Immature natural killer cell (primary cell): ENCODE measurements around the gene MUS81. TPM values are rescaled to one million over a fixed set of nuclear protein-coding genes. Genes with fewer than 3 reads are reported as not detected.
"Not testable (repeated sequence)": the region's sequence is repeated elsewhere in the genome, so short reads cannot be mapped to it uniquely, and the experiment has no call there.

ENCODE experiments used
- DNase-seq, 3 donors: peaks; one replicate each; pipeline ENCODE4 v3.0.0; 2022; ENCODE audit warnings: mixed read lengths in 1 of 3
- H3K27ac Mint-ChIP-seq, 6 donors: one replicate each; pipeline ENCODE4 v1.8.0; 2020; ENCODE audit warnings: mixed read lengths in 6 of 6, mild to moderate bottlenecking in 5 of 6, inconsistent platforms in 4 of 6, moderate library complexity in 3 of 6
- H3K27me3 Mint-ChIP-seq, 3 donors: one replicate each; pipeline ENCODE4 v1.8.0; 2020 to 2021; ENCODE audit warnings: low read depth in 3 of 3, mild to moderate bottlenecking in 3 of 3, mixed read lengths in 3 of 3, moderate library complexity in 3 of 3, inconsistent platforms in 1 of 3
- H3K36me3 Mint-ChIP-seq, 3 donors: one replicate each; pipeline ENCODE4 v1.8.0; 2020; ENCODE audit warnings: mixed read lengths in 3 of 3, inconsistent platforms in 2 of 3, mild to moderate bottlenecking in 2 of 3
- H3K4me1 Mint-ChIP-seq, 2 donors: one replicate each; pipeline ENCODE4 v1.8.0; 2020; ENCODE audit warnings: inconsistent platforms in 2 of 2, mild to moderate bottlenecking in 2 of 2, mixed read lengths in 2 of 2, moderate library complexity in 1 of 2
- H3K4me3 Mint-ChIP-seq, 5 donors: one replicate each; pipeline ENCODE4 v1.8.0; 2020; ENCODE audit warnings: mild to moderate bottlenecking in 5 of 5, mixed read lengths in 5 of 5, inconsistent platforms in 3 of 5, moderate library complexity in 3 of 5
- H3K9me3 Mint-ChIP-seq, 6 donors: one replicate each; pipeline ENCODE4 v1.8.0; 2020; ENCODE audit warnings: mild to moderate bottlenecking in 6 of 6, mixed read lengths in 6 of 6, inconsistent platforms in 4 of 6, moderate library complexity in 3 of 6
- polyA plus RNA-seq, 3 donors: library from polyadenylated mRNA; unstranded; fragments of 300-500 nt; fragmentation: Illumina TruSeq; gene quantifications; one replicate each; pipeline ENCODE4 v1.2.3, GENCODE V29; 2021

Gene MUS81
- polyA plus RNA-seq, 3 donors from 2014 or later, result 22.7 to 47.0 (median 32.2) TPM

DNA sequence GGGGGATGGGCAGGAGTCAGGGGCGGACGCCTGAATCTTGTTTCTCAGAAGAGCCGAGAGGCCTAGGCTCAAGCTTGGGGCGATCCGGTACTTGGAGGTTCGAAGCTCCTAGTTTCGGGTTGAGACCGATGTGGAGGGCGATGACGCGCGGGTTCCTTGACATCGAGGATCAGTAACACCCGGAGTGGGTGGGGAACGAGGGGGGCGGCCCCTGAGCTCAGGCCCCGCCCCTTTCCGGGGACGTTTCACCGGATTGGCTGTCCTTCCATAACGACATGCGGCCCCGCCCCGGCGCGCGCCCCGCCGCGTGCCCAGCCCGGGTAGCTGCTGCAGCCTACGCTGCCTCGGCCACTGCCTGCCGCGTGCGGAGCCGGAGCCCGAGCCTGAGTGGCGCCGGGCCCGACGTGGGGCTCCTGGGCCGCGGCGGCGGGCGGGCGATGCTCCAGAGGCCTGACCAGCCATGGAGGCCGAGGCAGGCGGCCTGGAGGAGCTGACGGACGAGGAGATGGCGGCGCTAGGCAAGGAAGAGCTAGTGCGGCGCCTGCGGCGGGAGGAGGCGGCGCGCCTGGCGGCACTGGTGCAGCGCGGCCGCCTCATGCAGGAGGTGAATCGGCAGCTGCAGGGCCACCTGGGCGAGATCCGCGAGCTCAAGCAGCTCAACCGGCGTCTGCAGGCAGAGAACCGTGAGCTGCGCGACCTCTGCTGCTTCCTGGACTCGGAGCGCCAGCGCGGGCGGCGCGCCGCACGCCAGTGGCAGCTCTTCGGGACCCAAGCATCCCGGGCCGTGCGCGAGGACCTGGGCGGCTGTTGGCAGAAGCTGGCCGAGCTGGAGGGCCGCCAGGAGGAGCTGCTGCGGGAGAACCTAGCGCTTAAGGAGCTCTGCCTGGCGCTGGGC, 30.3 kb downstream of the MUS81 start, which contains the start of gene CCDC85B:
CCDC85B (plus strand) TSS at position 350 of the 895 bp plus-strand sequence; CDS start at position 461, 111 bp downstream.
- peaks cover 74 to 80% of the 10 kb centered on the region in 2 donors for H3K4me1 Mint-ChIP-seq
- no peaks in the 10 kb centered on the region for H3K9me3 Mint-ChIP-seq
- peaks cover 0 to 4% (median 0%) of the 10 kb centered on the region in 3 donors for H3K36me3 Mint-ChIP-seq

DNA sequence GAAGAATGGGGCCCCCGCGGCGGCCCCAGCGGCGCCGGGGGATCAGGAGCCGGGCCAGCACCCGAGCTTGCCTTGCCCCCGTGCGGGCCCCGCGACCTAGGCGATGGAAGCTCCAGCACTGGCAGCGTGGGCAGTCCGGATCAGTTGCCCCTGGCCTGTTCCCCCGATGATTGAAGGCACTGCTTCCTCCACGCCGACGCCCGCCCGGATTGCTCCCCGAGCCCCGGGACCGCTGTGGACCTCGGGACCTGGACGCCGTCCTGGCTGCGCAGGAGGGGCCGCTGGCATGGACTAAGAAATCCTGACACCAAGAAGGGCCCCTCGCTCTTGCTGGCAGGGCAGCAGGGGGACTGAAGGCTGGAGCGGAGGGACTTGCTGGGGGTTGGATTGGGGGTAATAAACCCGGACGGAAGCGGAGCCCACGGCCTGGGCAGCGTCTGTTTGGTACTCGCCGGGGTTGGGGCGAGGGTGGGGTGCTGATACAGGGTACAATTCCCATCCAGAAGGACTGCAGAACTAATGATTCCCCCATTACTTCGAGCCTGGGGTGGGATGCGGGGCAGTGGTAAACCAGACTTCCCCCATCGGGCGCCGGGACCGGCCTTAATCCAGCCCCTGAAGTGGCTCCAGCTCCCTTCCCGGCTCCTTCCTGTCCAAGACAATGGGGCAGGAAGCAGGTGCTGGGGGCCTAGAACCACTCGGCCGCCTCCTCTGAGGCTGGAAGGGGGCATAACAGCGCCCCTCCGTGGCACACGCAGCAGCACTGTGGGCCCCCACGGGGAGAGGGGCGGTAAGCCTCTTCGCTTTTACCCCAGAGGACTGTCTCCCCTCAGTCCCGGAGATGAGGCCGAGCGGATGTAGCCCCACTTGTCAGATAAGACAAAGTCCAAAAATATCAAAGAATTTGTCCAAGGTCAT, 31.2 kb downstream of the MUS81 start:
- Mint-ChIP-seq H3K9me3 (no peaks in the 10 kb centered on the region), H3K36me3 (peaks cover 0 to 2% (median 0%) of the 10 kb centered on the region in 3 donors), H3K4me3 (peak overlapping the region; percentile 83 to 87 (median 84)), H3K4me1 (peaks cover 75 to 83% of the 10 kb centered on the region in 2 donors), H3K27ac (peak overlapping the region; percentile 62 to 95 (median 93)), H3K27me3 (peaks cover 7 to 21% (median 10%) of the 10 kb centered on the region in 3 donors)
- peak in 2 of 3 donors; percentile 23 to 32 for DNase-seq

More for the DNA sequence above, 30.3 kb downstream of the MUS81 start, which contains the start of gene CCDC85B:
- peaks cover 7 to 19% (median 10%) of the 10 kb centered on the region in 3 donors for H3K27me3 Mint-ChIP-seq
- DNase-seq, result peak; percentile 98 to 99 (median 98)
- H3K27ac Mint-ChIP-seq, result peak within 1 kb of the TSS; percentile 94 to 99 (median 98)
- H3K4me3 Mint-ChIP-seq, result peak within 1 kb of the TSS; percentile 84 to 94 (median 92)

DNA sequence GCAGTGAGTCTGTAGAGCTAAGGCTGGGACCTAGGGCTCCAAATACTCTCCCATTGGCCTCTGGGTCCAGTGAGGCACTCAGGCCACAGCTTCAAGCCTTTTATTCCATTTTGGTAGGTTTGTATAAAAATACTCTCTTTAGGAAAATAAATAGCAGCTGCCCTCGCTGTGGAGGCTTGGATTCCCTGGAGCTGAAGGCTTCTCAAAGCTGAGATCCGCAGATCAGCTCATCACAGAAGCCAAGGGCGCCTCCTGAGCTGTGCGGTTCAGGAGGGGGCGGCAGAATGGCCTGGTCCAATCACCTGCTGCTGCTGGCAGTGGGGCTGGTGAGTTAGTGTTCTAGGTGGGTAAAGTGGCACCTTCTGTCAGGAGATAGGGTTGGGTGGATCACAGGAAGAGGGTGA, 31.9 kb downstream of the MUS81 start:
- H3K27me3 Mint-ChIP-seq, result peaks cover 7 to 21% (median 10%) of the 10 kb centered on the region in 3 donors
- not testable (repeated sequence) for DNase-seq, H3K9me3 Mint-ChIP-seq, H3K36me3 Mint-ChIP-seq
- H3K4me1 Mint-ChIP-seq, result peaks cover 70 to 76% of the 10 kb centered on the region in 2 donors
- H3K27ac Mint-ChIP-seq, result peak overlapping the region; percentile 62 to 95 (median 93)
- peak overlapping the region; percentile 82 to 87 (median 84) for H3K4me3 Mint-ChIP-seq

DNA sequence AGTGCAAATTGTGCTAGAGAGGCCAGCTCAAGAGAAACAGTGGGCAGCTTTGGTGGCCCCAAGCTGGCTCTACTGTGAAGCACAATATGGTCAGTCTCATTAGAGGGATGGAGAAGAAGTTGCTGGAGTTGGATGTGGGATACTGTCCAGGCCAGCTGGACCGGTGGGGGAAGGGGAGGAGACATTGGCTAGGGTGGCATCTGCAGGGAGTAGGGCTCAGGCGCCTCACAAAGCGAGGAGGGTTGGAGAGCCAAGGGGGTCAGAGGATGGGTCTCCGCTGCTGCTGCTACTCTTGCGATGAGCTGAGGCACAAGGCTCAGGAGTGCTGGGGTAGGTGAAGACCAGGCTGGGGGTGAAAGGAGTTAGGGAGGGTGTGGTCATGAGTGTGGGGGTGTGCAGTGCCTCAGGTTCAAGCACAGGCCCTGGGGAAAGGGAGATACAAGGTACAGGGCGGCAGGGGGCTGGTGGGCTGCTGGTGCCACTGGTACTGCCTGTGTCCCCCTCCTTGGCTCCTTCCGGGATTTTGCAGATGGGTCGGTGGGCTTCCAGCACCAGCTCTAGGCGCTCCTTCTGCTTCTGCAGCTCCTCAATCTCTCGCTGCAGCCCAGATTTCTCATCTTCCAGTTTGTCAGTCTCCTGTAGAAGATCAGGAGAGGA, 32.6 kb downstream of the MUS81 start:
- H3K4me1 Mint-ChIP-seq, result peaks cover 66 to 70% of the 10 kb centered on the region in 2 donors
- H3K4me3 Mint-ChIP-seq, result peak overlapping the region; percentile 82 to 87 (median 84)
- no peaks in the 10 kb centered on the region for H3K9me3 Mint-ChIP-seq
- no peak for DNase-seq
- H3K27ac Mint-ChIP-seq, result peak overlapping the region; percentile 88 to 95 (median 93)
- H3K27me3 Mint-ChIP-seq, result peaks cover 10 to 25% (median 13%) of the 10 kb centered on the region in 3 donors
- H3K36me3 Mint-ChIP-seq, result no peaks in the 10 kb centered on the region

DNA sequence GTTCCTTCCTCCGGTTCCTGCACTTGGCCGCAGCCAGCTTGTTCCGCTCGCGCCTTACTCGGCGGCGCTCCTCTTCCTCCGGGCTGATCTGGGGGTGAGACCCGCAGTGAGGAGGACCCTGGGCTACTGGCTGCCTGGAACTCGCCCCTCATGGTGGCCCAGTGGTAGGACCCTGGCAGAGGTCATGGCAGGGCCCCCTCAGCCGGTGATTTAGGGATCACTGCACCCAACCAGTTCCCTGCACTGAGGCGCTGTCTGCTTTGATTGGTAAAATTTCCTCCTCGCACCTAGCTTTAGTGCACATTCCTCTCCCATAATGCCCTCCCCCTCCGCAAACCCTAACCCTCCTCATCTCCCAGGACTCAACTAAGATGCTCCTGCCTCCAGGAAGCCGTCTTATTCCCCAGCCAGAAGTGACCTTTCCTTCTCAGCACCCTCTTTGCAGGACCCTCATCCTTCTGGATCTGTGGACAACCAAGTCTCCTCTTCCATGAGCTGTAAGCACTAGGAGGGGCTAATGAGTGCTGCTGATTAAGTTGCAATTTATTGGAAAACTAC, 33.9 kb downstream of the MUS81 start:
- H3K36me3 Mint-ChIP-seq, result no peaks in the 10 kb centered on the region
- DNase-seq, result peak; percentile 54 to 55 (median 55)
- H3K27ac Mint-ChIP-seq, result peak overlapping the region; percentile 88 to 95 (median 93)
- peaks cover 57 to 64% of the 10 kb centered on the region in 2 donors for H3K4me1 Mint-ChIP-seq
- peak overlapping the region; percentile 82 to 87 (median 84) for H3K4me3 Mint-ChIP-seq
- H3K9me3 Mint-ChIP-seq, result no peaks in the 10 kb centered on the region
- peaks cover 2 to 16% (median 7%) of the 10 kb centered on the region in 3 donors for H3K27me3 Mint-ChIP-seq

DNA sequence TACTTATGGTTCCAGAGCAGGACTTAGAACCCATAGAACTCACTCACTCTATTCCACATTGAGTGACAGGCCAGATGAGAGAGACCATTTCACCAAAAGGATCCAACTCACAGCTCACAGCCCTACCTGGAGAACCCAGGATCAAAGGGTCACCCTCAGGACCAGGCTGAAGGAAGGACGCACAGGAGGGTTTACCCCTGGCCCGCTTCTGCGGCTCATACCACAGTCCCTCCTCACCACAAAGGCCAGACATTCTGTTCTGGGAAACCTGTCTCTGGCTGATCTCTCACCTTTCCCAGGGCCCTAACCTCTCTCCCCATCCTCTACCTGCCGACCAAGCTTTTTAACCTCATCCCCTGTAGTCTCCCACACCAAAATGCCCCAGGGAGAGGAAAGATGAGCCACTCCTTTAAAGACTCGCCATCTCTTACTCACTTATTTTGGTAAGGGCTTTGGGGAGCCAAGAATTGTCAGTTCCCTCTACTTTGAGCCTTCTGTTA, 35.3 kb downstream of the MUS81 start:
- no peak for DNase-seq
- Mint-ChIP-seq H3K9me3 (no peaks in the 10 kb centered on the region), H3K4me1 (peaks cover 45 to 51% of the 10 kb centered on the region in 2 donors), H3K4me3 (peak overlapping the region; percentile 17 to 50 (median 30)), H3K36me3 (no peaks in the 10 kb centered on the region), H3K27ac (peak overlapping the region; percentile 46 to 70 (median 63)), H3K27me3 (peaks cover 2 to 9% (median 3%) of the 10 kb centered on the region in 3 donors)

DNA sequence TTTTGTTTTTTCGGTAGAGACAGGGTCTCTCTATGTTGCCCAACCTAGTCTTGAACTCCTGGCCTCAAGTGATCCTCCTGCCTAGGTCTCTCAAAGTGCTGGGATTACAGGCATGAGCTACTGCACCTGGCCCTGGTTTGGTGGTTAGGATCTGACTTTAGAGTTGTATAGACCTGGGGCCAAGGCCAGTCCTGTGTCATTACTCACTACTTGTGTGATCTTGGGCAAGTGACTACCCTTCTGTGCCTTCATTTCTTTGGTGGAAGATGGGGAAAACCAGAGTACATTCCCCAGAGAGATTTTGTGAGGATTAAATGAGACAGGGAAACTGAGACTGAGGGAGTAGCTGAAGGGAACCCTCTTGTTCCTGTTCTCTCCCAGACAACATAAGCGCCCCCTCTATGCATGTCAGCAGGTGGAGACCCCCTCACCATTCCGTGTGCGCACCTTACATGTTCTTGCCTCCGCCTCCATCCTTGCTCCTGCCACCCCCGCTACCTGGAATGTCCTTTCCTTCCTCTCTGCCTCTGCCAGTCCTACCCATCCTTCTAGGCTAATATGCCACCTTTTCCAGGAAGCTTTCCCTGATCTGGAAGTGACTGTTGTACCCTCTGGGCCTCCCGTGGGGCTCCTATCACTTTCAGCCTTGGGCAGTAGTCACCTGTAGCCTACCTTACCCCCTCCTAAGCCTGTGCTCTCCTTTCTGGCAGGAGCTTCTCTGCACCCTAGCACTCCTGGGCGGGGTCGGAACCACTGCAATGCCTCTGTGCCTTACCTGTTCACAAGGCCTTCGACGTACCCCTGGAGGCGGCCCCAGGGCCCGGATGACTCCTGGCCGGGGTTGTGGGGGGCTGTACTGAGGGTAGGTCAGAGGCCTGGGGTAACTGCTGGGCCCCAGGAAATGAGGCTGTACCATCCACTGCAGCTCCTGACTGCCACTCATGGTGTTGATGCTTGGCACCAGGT, 36.1 kb downstream of the MUS81 start:
- Mint-ChIP-seq H3K9me3 (no peaks in the 10 kb centered on the region), H3K27ac (peak overlapping the region in 5 of 6 donors; percentile 34 to 80 (median 65)), H3K27me3 (peaks cover 2 to 14% (median 3%) of the 10 kb centered on the region in 3 donors), H3K36me3 (no peaks in the 10 kb centered on the region), H3K4me1 (peaks cover 53 to 59% of the 10 kb centered on the region in 2 donors), H3K4me3 (peak overlapping the region in 2 of 5 donors; percentile 9 to 18)
- DNase-seq, result no peak

DNA sequence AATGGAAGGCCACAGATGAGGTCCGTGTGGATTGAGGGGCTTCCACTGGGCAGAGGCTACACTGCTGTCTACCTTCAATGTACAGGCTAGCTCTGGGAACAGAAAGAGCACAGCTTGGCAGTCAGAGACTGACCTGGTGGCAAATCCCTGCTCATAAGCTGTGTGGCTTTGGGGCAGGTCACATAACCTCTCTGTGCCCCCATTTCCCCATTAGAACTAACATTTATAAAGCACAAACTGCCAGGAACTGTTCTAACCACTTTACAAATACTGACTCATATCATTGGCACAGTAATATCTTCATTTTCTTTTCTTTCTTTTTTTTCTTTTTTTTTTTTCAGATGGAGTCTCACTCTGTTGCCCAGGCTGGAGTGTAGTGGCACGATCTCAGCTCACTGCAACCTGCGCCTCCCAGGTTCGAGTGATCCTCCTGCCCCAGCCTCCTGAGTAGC, 36.8 kb downstream of the MUS81 start:
- Mint-ChIP-seq H3K9me3 (no peaks in the 10 kb centered on the region), H3K4me3 (peak overlapping the region in 1 of 5 donors; percentile 15), H3K27me3 (peaks cover 3 to 17% (median 3%) of the 10 kb centered on the region in 3 donors), H3K4me1 (peaks cover 54 to 60% of the 10 kb centered on the region in 2 donors), H3K27ac (no peak overlapping the region), H3K36me3 (no peaks in the 10 kb centered on the region)
- no peak for DNase-seq

DNA sequence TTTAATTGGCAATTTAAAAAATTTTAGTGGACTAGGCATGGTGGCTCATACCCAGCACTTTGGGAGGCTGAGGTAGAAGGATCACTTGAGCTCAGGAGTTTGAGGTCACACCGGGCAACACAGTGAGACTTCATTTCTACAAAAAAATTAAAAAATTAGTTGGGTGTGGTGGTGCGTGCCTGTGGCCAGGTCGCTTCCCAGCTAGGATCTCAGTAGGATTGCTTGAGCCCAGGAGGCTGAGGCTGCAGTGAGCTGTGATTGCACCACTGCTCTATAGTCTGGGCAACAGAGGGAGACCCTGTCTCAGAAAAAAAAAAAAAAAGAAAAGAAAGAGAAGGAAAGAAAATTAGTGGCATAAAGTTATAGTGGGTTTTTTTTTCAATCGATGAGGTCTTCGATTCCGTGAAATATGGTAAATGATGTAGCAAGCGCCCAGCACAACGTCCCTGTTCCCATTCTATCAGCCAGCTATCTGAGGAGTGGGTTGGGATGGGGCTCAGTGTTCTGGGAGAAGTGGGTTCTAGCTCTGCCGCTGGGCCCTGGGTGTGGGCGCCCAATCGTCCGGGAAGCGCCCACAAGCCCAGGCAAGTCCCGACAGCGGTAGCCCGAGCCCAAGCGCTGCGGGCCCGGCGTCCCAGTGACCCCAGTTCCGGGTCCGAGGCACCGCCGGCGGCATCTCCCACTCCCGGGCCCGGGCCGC, 38.6 kb downstream of the MUS81 start:
- H3K27me3 Mint-ChIP-seq, result peaks cover 7 to 29% (median 7%) of the 10 kb centered on the region in 3 donors
- peak overlapping the region; percentile 56 to 80 (median 75) for H3K4me3 Mint-ChIP-seq
- H3K9me3 Mint-ChIP-seq, result no peaks in the 10 kb centered on the region
- no peaks in the 10 kb centered on the region for H3K36me3 Mint-ChIP-seq
- no peak for DNase-seq
- H3K27ac Mint-ChIP-seq, result peak overlapping the region in 4 of 6 donors; percentile 30 to 87 (median 81)
- H3K4me1 Mint-ChIP-seq, result peaks cover 41 to 47% of the 10 kb centered on the region in 2 donors

DNA sequence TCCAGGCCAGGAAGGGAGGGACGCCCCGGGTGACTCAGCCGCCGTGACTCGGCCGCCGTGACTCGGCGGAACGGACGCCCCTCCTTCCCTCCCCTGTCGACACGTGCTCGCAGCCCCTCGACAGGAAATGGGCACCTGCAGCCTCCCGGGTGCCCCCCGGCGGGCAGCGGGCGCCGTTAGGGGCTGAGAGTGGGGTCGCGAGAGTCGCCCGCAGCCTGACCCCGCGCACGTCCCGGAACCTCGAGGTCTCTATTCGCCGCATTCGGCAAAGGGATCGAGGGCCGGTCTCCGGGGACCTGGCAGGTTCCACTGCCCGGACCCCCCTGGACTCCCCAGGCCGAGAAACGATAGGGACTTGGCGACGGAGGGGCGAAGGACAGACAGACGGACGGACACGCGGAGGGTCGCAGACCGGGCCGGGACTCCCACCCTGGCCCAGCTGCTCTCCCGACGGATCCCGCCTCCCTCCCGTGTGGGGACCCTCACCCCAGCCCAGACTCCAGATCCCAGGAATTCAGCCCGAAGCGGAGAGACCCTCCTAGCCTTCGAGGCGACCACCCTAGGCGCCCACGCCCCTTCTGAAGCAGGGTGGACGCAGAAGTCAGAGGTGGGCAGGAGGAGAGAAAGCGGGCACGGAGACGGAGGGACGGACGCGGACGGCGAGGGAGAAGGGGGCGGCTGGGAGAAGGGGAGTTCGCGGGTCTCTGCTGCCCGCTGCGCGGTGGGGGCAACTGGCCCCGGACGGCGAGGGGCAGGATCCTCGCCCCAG, 39.3 kb downstream of the MUS81 start:
- peaks cover 34 to 40% of the 10 kb centered on the region in 2 donors for H3K4me1 Mint-ChIP-seq
- H3K27me3 Mint-ChIP-seq, result peaks cover 7 to 29% (median 11%) of the 10 kb centered on the region in 3 donors
- DNase-seq, result peak; percentile 47 to 57 (median 52)
- peak overlapping the region; percentile 58 to 76 (median 64) for H3K4me3 Mint-ChIP-seq
- no peaks in the 10 kb centered on the region for H3K36me3 Mint-ChIP-seq
- H3K27ac Mint-ChIP-seq, result peak overlapping the region in 1 of 6 donors; percentile 17
- H3K9me3 Mint-ChIP-seq, result no peaks in the 10 kb centered on the region
